ENCODE data around the gene MYLK. TPM values are rescaled to one million over a fixed set of nuclear protein-coding genes. Genes with fewer than 3 reads are reported as not detected.

MYLK gene
- total RNA-seq, 4 donors from 2014 or later: 10.7 to 320 (median 42.0) TPM

DNA sequence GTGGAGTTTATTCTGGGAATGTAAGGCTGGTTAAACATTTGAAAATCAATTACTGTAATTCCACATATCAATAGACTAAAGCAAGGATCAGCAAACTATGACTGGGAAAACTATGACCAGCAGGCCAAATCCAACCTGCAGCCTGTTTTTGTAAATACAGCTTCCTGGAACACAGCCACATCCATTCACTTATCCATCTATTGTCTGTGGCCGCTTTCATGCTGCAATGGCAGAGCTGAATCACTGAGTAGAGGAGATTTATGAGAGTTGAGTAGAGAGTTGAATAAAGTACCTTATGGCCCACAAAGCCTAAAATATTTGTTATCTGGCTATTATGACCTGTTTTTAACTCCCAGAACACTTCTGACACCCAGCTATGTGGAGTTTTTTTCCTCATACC lies 12.2 kb downstream of the MYLK start:
- WGBS, 2 donors: 17 to 52% methylated on average over 1 of the region's 1 CpG
- H3K9me3 ChIP-seq: no peaks in the 10 kb centered on the region
- peaks cover 0 to 5% (median 0%) of the 10 kb centered on the region in 4 donors for H3K27me3 ChIP-seq
- intact Hi-C loops (cut with DNase I): no loop called here
- DNase-seq: no peak
- H3K36me3 ChIP-seq: no peaks in the 10 kb centered on the region
- H3K27ac ChIP-seq: no peak overlapping the region
- TF ChIP-seq POLR2A (IDR thresholded peaks at IDR 0.05): no peak
- H3K4me3 ChIP-seq: no peak overlapping the region
- H3K4me1 ChIP-seq: no peaks in the 10 kb centered on the region

DNA sequence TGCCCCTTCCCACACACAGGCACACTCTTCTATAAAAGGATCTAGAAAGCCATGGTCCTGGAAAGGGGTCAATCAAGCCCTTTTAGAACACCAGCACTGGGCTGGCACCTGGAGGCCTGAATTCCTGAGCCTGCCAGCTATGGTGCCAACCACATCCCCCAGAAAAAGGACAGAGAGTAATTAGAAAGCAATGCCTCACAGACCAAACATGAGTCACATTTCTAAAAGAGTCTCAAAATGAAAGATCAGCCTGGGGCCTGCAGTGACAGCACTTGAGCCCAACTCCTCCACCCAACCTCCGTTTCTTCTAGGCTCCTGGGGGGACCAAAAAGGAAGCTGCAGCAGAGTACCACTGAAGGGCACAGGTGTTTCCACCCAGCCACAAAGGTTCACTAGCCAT lies 14.1 kb downstream of the MYLK start:
- no peaks in the 10 kb centered on the region for H3K4me1 ChIP-seq
- no peak overlapping the region for H3K4me3 ChIP-seq
- H3K27me3 ChIP-seq: peaks cover 0 to 5% (median 0%) of the 10 kb centered on the region in 4 donors
- no peak overlapping the region for H3K27ac ChIP-seq
- no peaks in the 10 kb centered on the region for H3K36me3 ChIP-seq
- no peak for TF ChIP-seq POLR2A (IDR thresholded peaks at IDR 0.05)
- TF ChIP-seq, protein P1, sequence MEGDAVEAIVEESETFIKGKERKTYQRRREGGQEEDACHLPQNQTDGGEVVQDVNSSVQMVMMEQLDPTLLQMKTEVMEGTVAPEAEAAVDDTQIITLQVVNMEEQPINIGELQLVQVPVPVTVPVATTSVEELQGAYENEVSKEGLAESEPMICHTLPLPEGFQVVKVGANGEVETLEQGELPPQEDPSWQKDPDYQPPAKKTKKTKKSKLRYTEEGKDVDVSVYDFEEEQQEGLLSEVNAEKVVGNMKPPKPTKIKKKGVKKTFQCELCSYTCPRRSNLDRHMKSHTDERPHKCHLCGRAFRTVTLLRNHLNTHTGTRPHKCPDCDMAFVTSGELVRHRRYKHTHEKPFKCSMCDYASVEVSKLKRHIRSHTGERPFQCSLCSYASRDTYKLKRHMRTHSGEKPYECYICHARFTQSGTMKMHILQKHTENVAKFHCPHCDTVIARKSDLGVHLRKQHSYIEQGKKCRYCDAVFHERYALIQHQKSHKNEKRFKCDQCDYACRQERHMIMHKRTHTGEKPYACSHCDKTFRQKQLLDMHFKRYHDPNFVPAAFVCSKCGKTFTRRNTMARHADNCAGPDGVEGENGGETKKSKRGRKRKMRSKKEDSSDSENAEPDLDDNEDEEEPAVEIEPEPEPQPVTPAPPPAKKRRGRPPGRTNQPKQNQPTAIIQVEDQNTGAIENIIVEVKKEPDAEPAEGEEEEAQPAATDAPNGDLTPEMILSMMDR (IDR thresholded peaks at IDR 0.05): no peak
- no peaks in the 10 kb centered on the region for H3K9me3 ChIP-seq
- no peak for DNase-seq
- WGBS, 2 donors: 78% methylated on average over 1 of the region's 1 CpG; no CpG with 5 or more reads in 1 of the 2 donors
- intact Hi-C loops (cut with DNase I): no loop called here

DNA sequence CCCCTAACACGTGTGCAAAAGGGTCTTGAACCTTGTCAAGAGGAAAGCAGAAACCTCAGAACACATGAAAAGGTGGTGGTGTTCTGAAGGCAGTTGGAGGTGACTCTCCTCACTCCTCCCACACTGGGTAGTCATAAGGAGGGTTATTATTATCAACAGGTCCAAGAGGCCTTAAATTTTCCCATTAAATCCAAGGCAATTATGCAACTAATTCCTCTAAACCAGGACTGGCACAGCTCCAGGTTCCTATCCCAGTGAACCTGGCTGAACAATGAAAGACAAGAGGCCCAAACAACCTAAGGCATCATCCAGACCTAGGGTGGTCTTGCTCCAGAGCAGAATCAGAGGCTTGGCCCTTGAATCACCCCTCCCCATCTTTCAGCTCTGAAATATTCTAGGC lies 15.0 kb downstream of the MYLK start:
- no peak overlapping the region for H3K4me3 ChIP-seq
- H3K27ac ChIP-seq: no peak overlapping the region
- intact Hi-C loops (cut with DNase I): no loop called here
- WGBS, 2 donors: 67 to 80% methylated on average over 1 of the region's 1 CpG
- H3K9me3 ChIP-seq: no peaks in the 10 kb centered on the region
- no peak for TF ChIP-seq POLR2A (IDR thresholded peaks at IDR 0.05)
- TF ChIP-seq, protein P1 (IDR thresholded peaks at IDR 0.05): no peak
- H3K4me1 ChIP-seq: no peaks in the 10 kb centered on the region
- no peaks in the 10 kb centered on the region for H3K36me3 ChIP-seq
- H3K27me3 ChIP-seq: peaks cover 0 to 5% (median 0%) of the 10 kb centered on the region in 4 donors
- no peak for DNase-seq

DNA sequence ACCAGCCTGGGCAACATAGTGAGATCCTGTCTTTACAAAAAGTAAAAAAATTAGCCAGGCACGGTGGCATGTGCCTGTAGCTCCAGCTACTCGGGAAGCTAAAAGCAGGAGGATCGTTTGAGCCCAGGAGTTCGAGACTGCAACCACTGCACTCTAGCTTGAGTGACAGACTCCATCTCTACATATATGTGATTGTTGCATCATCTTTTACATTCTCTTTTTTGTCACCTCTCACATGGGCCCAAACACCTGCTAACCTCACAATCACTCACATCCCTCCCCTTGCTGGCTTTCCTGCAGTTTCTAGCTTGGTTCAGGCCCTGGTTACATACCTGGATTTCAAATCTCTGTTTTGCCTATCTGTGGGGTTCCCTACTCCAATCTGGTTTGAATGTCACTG lies 19.4 kb downstream of the MYLK start:
- WGBS, 2 donors: 88 to 96% methylated on average over 4 of the region's 4 CpGs
- Histone ChIP-seq H3K27ac (no peak overlapping the region), H3K4me1 (no peaks in the 10 kb centered on the region), H3K9me3 (no peaks in the 10 kb centered on the region), H3K4me3 (no peak overlapping the region), H3K27me3 (no peaks in the 10 kb centered on the region), H3K36me3 (no peaks in the 10 kb centered on the region)
- intact Hi-C loops (cut with DNase I): no loop called here
- no peak for DNase-seq
- no peak for TF ChIP-seq POLR2A (IDR thresholded peaks at IDR 0.05)
- TF ChIP-seq, protein P1 (IDR thresholded peaks at IDR 0.05): no peak

DNA sequence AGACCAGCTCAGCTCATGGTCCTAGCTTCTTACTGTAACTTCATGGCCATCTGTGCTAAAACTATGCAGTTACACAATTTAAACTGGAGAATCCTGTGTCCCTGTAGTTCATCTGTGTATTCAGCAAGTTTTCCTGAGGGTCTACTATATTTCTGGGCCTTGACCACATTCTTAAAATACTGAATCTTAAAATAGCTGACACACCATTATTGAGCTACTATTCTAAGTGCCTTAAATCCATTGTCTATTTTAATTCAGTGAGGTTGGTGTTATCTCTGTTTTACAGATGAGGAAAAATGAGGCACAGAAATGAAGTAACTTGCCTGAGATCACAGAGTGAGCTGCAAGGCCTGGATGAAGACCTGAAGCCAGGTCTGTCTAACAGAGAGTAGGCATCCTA lies 22.0 kb downstream of the MYLK start:
- H3K36me3 ChIP-seq: no peaks in the 10 kb centered on the region
- intact Hi-C loops (cut with DNase I): no loop called here
- H3K4me3 ChIP-seq: no peak overlapping the region
- H3K27ac ChIP-seq: no peak overlapping the region
- H3K4me1 ChIP-seq: no peaks in the 10 kb centered on the region
- H3K27me3 ChIP-seq: no peaks in the 10 kb centered on the region
- no peak for TF ChIP-seq POLR2A (IDR thresholded peaks at IDR 0.05)
- TF ChIP-seq, protein P1 (IDR thresholded peaks at IDR 0.05): no peak
- DNase-seq: no peak
- H3K9me3 ChIP-seq: no peaks in the 10 kb centered on the region
